Loucy (cell line): ENCODE data around the gene PIK3R5.
A peak's percentile ranks its signal among the peaks of the same experiment; 100 is the strongest.

Experiments used
- H2AFZ ChIP-seq: fragments of 200-600 bp; sonication (generic); 2 replicates; pipeline ENCODE4 v1.6.0; 2016; ENCODE audit warnings: antibody characterized with exemption, mild to moderate bottlenecking, low read length, moderate library complexity
- H3F3A ChIP-seq: fragments of 200-600 bp; 2 replicates; pipeline ENCODE4 v1.6.0; 2016; ENCODE audit warnings: antibody characterized with exemption, low read depth, mild to moderate bottlenecking
- H3K27me3 ChIP-seq: fragments of 200-600 bp; sonication (generic); 2 replicates; pipeline ENCODE4 v1.6.1; 2014; ENCODE audit warnings: low read length, mild to moderate bottlenecking; ENCODE audit not compliant: insufficient read depth, poor library complexity, severe bottlenecking
- H3K36me3 ChIP-seq: fragments of 200-600 bp; sonication (generic); 2 replicates; pipeline ENCODE4 v1.6.1; 2016; ENCODE audit warnings: low read length; ENCODE audit not compliant: insufficient read depth
- H3K4me1 ChIP-seq: fragments of 200-600 bp; sonication (generic); 2 replicates; pipeline ENCODE4 v1.5.1; 2014; ENCODE audit warnings: low read length, mild to moderate bottlenecking; ENCODE audit not compliant: insufficient read depth, poor library complexity, severe bottlenecking
- H3K4me2 ChIP-seq: fragments of 200-600 bp; sonication (generic); 2 replicates; pipeline ENCODE4 v1.6.0; 2014; ENCODE audit warnings: antibody characterized with exemption, low read length, low read depth, mild to moderate bottlenecking; ENCODE audit not compliant: poor library complexity, severe bottlenecking
- H3K4me3 ChIP-seq: fragments of 200-600 bp; sonication (generic); 2 replicates; pipeline ENCODE4 v1.5.1; 2014; ENCODE audit warnings: low read length, mild to moderate bottlenecking, mixed read lengths; ENCODE audit not compliant: poor library complexity, severe bottlenecking
- H3K79me2 ChIP-seq: fragments of 200-600 bp; sonication (generic); 2 replicates; pipeline ENCODE4 v1.6.1; 2014; ENCODE audit warnings: low read length; ENCODE audit not compliant: insufficient read depth
- H3K9ac ChIP-seq: fragments of 200-600 bp; sonication (generic); 2 replicates; pipeline ENCODE4 v1.6.0; 2014; ENCODE audit warnings: mild to moderate bottlenecking, low read depth, low read length, moderate library complexity; ENCODE audit not compliant: poor library complexity, severe bottlenecking
- H3K9me2 ChIP-seq: fragments of 200-600 bp; sonication (generic); replicated peaks from 2 replicates; pipeline ENCODE4 v1.6.1; 2016; ENCODE audit warnings: low read depth, low read length, mixed read lengths
- H3K9me3 ChIP-seq: fragments of 200-600 bp; sonication (generic); 2 replicates; pipeline ENCODE4 v1.6.1; 2014; ENCODE audit warnings: mild to moderate bottlenecking, antibody characterized with exemption, low read length, low read depth; ENCODE audit not compliant: insufficient read depth
- H4K20me1 ChIP-seq: fragments of 200-600 bp; sonication (generic); 2 replicates; pipeline ENCODE4 v1.6.0; 2014; ENCODE audit warnings: antibody characterized with exemption, low read length, mild to moderate bottlenecking; ENCODE audit not compliant: insufficient read depth, poor library complexity, severe bottlenecking
- CTCF ChIP-seq: fragments of 200-600 bp; sonication (generic); conservative IDR thresholded peaks from 2 replicates; pipeline ENCODE4 v1.5.1; 2014; ENCODE audit warnings: mild to moderate bottlenecking, antibody characterized with exemption, low read length
- EZH2phosphoT487 ChIP-seq: fragments of 200-600 bp; IDR thresholded peaks from 2 replicates; pipeline ENCODE4 v1.6.1; 2018; ENCODE audit warnings: antibody characterized with exemption, mild to moderate bottlenecking, moderate library complexity, borderline replicate concordance

Gene PIK3R5

GRCh38 chr17:8966926-8967325 is 1.4 kb upstream of the PIK3R5 start:
- no peaks in the 10 kb centered on the region for H3K36me3 ChIP-seq
- no peak overlapping the region for H3K4me3 ChIP-seq
- H3K4me1 ChIP-seq = peaks cover 36% of the 10 kb centered on the region
- TF ChIP-seq CTCF (no peak), EZH2phosphoT487 (no peak)
- no peaks in the 10 kb centered on the region; the same call in 1 of the 2 replicates for H3F3A ChIP-seq
- H3K79me2 ChIP-seq = peaks cover 30% of the 10 kb centered on the region
- no peak overlapping the region for H3K4me2 ChIP-seq
- no peak overlapping the region for H3K9ac ChIP-seq
- H3K27me3 ChIP-seq = no peaks in the 10 kb centered on the region
- H2AFZ ChIP-seq = no peak overlapping the region
- no peaks in the 10 kb centered on the region for H3K9me3 ChIP-seq
- no peaks in the 10 kb centered on the region for H3K9me2 ChIP-seq
- peaks cover 8% of the 10 kb centered on the region for H4K20me1 ChIP-seq

- H3K9me3 ChIP-seq = no peaks in the 10 kb centered on the region
- H2AFZ ChIP-seq = peak overlapping the region; percentile 74
- peak overlapping the region; percentile 70 for H3K9ac ChIP-seq
- peak overlapping the region; percentile 82 for H3K4me3 ChIP-seq
- peaks cover 8% of the 10 kb centered on the region for H4K20me1 ChIP-seq
- TF ChIP-seq EZH2phosphoT487 (no peak), CTCF (no peak)
- H3F3A ChIP-seq = no peaks in the 10 kb centered on the region; the same call in 1 of the 2 replicates
- H3K9me2 ChIP-seq = no peaks in the 10 kb centered on the region
- no peaks in the 10 kb centered on the region for H3K27me3 ChIP-seq
- H3K36me3 ChIP-seq = no peaks in the 10 kb centered on the region
- H3K79me2 ChIP-seq = peaks cover 40% of the 10 kb centered on the region
- H3K4me2 ChIP-seq = peak overlapping the region; percentile 80
- H3K4me1 ChIP-seq = peaks cover 51% of the 10 kb centered on the region
These were observed 610 bp downstream of the PIK3R5 start for GRCh38 chr17:8964801-8965393.

- Histone ChIP-seq H3K4me3 (peak overlapping the region; percentile 82), H2AFZ (no peak overlapping the region), H3K79me2 (peaks cover 50% of the 10 kb centered on the region), H3K4me1 (peaks cover 59% of the 10 kb centered on the region), H3F3A (no peaks in the 10 kb centered on the region; the same call in 1 of the 2 replicates), H4K20me1 (peaks cover 8% of the 10 kb centered on the region), H3K9ac (peak overlapping the region; percentile 70), H3K4me2 (peak overlapping the region; percentile 80), H3K9me3 (no peaks in the 10 kb centered on the region), H3K27me3 (no peaks in the 10 kb centered on the region), H3K9me2 (no peaks in the 10 kb centered on the region), H3K36me3 (no peaks in the 10 kb centered on the region)
- no peak for TF ChIP-seq EZH2phosphoT487
- TF ChIP-seq CTCF = no peak
These were observed 1.8 kb downstream of the PIK3R5 start for GRCh38 chr17:8963647-8964258.
